ENCODE measurements around the gene TREM1.

Gene TREM1

GRCh38 chr6:41272591-41273240 lies 13.8 kb downstream of the TREM1 start:
- TF ChIP-seq TARDBP (IDR thresholded peaks at IDR 0.05) = no peak
- no peak for TF ChIP-seq SUZ12 (IDR thresholded peaks at IDR 0.05)
- no peak for TF ChIP-seq L3MBTL2 (conservative IDR thresholded peaks at IDR 0.05)
- no peak for TF ChIP-seq ELF4 (IDR thresholded peaks at IDR 0.05)
- no peak for TF ChIP-seq ZNF384 (IDR thresholded peaks at IDR 0.05)
- no peak for TF ChIP-seq ARNT (IDR thresholded peaks at IDR 0.05)
- no peak for TF ChIP-seq NFRKB (IDR thresholded peaks at IDR 0.05)
- no peak for TF ChIP-seq CTBP1 (IDR thresholded peaks at IDR 0.05; ENCODE audit: borderline replicate concordance)
- TF ChIP-seq FOXK2 (IDR thresholded peaks at IDR 0.05) = no peak
- TF ChIP-seq HDGF (IDR thresholded peaks at IDR 0.05; ENCODE audit: borderline replicate concordance) = no peak
- TF ChIP-seq SP1 (IDR thresholded peaks at IDR 0.05) = no peak
- TF ChIP-seq BHLHE40 (IDR thresholded peaks at IDR 0.05; ENCODE audit: borderline replicate concordance) = no peak
- ChIA-PET POLR2A (no interaction called here), CTCF (no interaction called here)
- DNase-seq (ENCODE audit: extremely low spot score) = no peak

GRCh38 chr6:41271901-41272395 lies 14.5 kb downstream of the TREM1 start:
- ChIA-PET CTCF (no interaction called here), POLR2A (no interaction called here)
- DNase-seq (ENCODE audit: extremely low spot score) = no peak
- TF ChIP-seq SP1 (IDR thresholded peaks at IDR 0.05) (no peak), CTBP1 (IDR thresholded peaks at IDR 0.05; ENCODE audit: borderline replicate concordance) (no peak)

GRCh38 chr6:41269716-41270115 lies 16.8 kb downstream of the TREM1 start:
- no peak for DNase-seq (ENCODE audit: extremely low spot score)
- TF ChIP-seq ZNF384 (IDR thresholded peaks at IDR 0.05) (no peak), SP1 (IDR thresholded peaks at IDR 0.05) (no peak)
- POLR2A ChIA-PET = no interaction called here
- CTCF ChIA-PET = no interaction called here

GRCh38 chr6:41269166-41269565 lies 17.3 kb downstream of the TREM1 start:
- CTCF ChIA-PET = no interaction called here
- no peak for DNase-seq (ENCODE audit: extremely low spot score)
- TF ChIP-seq ELF4 (IDR thresholded peaks at IDR 0.05) = no peak
- TF ChIP-seq NFRKB (IDR thresholded peaks at IDR 0.05) = no peak
- no peak for TF ChIP-seq SUZ12 (IDR thresholded peaks at IDR 0.05)
- TF ChIP-seq FOXM1 (IDR thresholded peaks at IDR 0.05; ENCODE audit: borderline replicate concordance) = no peak
- no peak for TF ChIP-seq ARNT (IDR thresholded peaks at IDR 0.05)
- TF ChIP-seq FOXA1 (IDR thresholded peaks at IDR 0.05) = no peak
- TF ChIP-seq PKNOX1 (IDR thresholded peaks at IDR 0.05) = no peak
- TF ChIP-seq FOXK2 (IDR thresholded peaks at IDR 0.05) = no peak
- TF ChIP-seq LEF1 (IDR thresholded peaks at IDR 0.05; ENCODE audit: borderline replicate concordance) = no peak
- TF ChIP-seq HDGF (IDR thresholded peaks at IDR 0.05; ENCODE audit: borderline replicate concordance) = no peak
- no peak for TF ChIP-seq BHLHE40 (IDR thresholded peaks at IDR 0.05; ENCODE audit: borderline replicate concordance)
- no peak for TF ChIP-seq SP1 (IDR thresholded peaks at IDR 0.05)
- no peak for TF ChIP-seq CTBP1 (IDR thresholded peaks at IDR 0.05; ENCODE audit: borderline replicate concordance)
- TF ChIP-seq L3MBTL2 (conservative IDR thresholded peaks at IDR 0.05) = no peak
- POLR2A ChIA-PET = no interaction called here

- ChIA-PET CTCF (no interaction called here), POLR2A (no interaction called here)
- DNase-seq (ENCODE audit: extremely low spot score) = no peak
- TF ChIP-seq FOXA1 (IDR thresholded peaks at IDR 0.05) (no peak), FOXM1 (IDR thresholded peaks at IDR 0.05; ENCODE audit: borderline replicate concordance) (no peak), ARNT (IDR thresholded peaks at IDR 0.05) (no peak), L3MBTL2 (conservative IDR thresholded peaks at IDR 0.05) (no peak), LEF1 (IDR thresholded peaks at IDR 0.05; ENCODE audit: borderline replicate concordance) (no peak), ZNF384 (IDR thresholded peaks at IDR 0.05) (no peak), HDGF (IDR thresholded peaks at IDR 0.05; ENCODE audit: borderline replicate concordance) (no peak), ELF4 (IDR thresholded peaks at IDR 0.05) (no peak), SUZ12 (IDR thresholded peaks at IDR 0.05) (no peak)
Measured at GRCh38 chr6:41268478-41268877, 18.0 kb downstream of the TREM1 start.

- DNase-seq (ENCODE audit: extremely low spot score) = no peak
- CTCF ChIA-PET = no interaction called here
- TF ChIP-seq CTBP1 (IDR thresholded peaks at IDR 0.05; ENCODE audit: borderline replicate concordance) (no peak), SUZ12 (IDR thresholded peaks at IDR 0.05) (no peak), L3MBTL2 (conservative IDR thresholded peaks at IDR 0.05) (no peak), ZNF384 (IDR thresholded peaks at IDR 0.05) (no peak), BHLHE40 (IDR thresholded peaks at IDR 0.05; ENCODE audit: borderline replicate concordance) (no peak), ARNT (IDR thresholded peaks at IDR 0.05) (no peak), HDGF (IDR thresholded peaks at IDR 0.05; ENCODE audit: borderline replicate concordance) (no peak), PKNOX1 (IDR thresholded peaks at IDR 0.05) (no peak), FOXM1 (IDR thresholded peaks at IDR 0.05; ENCODE audit: borderline replicate concordance) (no peak), TARDBP (IDR thresholded peaks at IDR 0.05) (no peak)
- POLR2A ChIA-PET = no interaction called here
Measured at GRCh38 chr6:41266541-41266940, 19.9 kb downstream of the TREM1 start.

GRCh38 chr6:41263267-41263666 lies 23.2 kb downstream of the TREM1 start:
- CTCF ChIA-PET = no interaction called here
- no peak for DNase-seq (ENCODE audit: extremely low spot score)
- POLR2A ChIA-PET = no interaction called here
- no peak for TF ChIP-seq ARNT (IDR thresholded peaks at IDR 0.05)
- no peak for TF ChIP-seq FOXA1 (IDR thresholded peaks at IDR 0.05)
- no peak for TF ChIP-seq BHLHE40 (IDR thresholded peaks at IDR 0.05; ENCODE audit: borderline replicate concordance)
- TF ChIP-seq LEF1 (IDR thresholded peaks at IDR 0.05; ENCODE audit: borderline replicate concordance) = no peak
- no peak for TF ChIP-seq HDGF (IDR thresholded peaks at IDR 0.05; ENCODE audit: borderline replicate concordance)
- TF ChIP-seq ZNF384 (IDR thresholded peaks at IDR 0.05) = no peak
- no peak for TF ChIP-seq L3MBTL2 (conservative IDR thresholded peaks at IDR 0.05)
- no peak for TF ChIP-seq TARDBP (IDR thresholded peaks at IDR 0.05)
- TF ChIP-seq FOXM1 (IDR thresholded peaks at IDR 0.05; ENCODE audit: borderline replicate concordance) = no peak
- no peak for TF ChIP-seq PKNOX1 (IDR thresholded peaks at IDR 0.05)
- no peak for TF ChIP-seq NFRKB (IDR thresholded peaks at IDR 0.05)
- no peak for TF ChIP-seq SP1 (IDR thresholded peaks at IDR 0.05)
- no peak for TF ChIP-seq SUZ12 (IDR thresholded peaks at IDR 0.05)
- no peak for TF ChIP-seq FOXK2 (IDR thresholded peaks at IDR 0.05)
- TF ChIP-seq ELF4 (IDR thresholded peaks at IDR 0.05) = no peak
- TF ChIP-seq CTBP1 (IDR thresholded peaks at IDR 0.05; ENCODE audit: borderline replicate concordance) = no peak
